Measurements from ENCODE around the gene FHIT.

DNA sequence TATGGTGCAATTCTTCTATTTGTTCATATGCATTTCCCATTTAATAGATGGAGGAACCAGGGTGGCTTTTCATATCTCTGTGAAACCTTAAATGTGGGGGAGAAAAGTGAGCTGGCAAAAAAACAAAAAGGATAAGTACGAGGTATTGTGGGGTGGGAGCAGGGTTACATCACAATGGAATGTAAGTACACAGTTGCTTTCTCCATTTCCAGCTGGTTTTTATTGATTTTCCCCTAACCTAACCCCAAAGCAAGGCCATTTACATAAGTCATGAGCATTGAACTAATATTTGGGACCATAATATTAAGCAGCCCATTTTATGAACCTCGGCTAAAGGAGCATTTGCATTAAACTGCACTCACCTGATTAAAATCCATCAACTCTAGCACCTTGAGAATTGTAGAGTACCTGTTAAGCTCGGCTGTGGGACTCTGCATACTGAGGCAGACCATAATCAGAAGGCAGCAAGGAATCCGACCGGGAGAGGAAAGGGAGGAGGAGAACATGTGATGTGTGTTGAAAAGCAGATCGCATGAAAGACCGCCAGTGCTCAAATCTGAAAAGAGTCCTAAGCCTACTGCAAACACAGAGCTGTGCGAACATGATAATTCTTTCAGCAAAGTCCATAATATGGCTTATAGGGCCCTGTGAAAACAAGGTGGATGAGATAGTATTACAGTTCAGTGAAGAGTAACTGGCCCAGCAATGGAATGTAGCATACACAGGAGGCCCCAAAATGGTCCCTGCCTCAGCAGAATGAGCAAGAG, 513.4 kb downstream of the FHIT start:
- TF ChIP-seq, protein P1, sequence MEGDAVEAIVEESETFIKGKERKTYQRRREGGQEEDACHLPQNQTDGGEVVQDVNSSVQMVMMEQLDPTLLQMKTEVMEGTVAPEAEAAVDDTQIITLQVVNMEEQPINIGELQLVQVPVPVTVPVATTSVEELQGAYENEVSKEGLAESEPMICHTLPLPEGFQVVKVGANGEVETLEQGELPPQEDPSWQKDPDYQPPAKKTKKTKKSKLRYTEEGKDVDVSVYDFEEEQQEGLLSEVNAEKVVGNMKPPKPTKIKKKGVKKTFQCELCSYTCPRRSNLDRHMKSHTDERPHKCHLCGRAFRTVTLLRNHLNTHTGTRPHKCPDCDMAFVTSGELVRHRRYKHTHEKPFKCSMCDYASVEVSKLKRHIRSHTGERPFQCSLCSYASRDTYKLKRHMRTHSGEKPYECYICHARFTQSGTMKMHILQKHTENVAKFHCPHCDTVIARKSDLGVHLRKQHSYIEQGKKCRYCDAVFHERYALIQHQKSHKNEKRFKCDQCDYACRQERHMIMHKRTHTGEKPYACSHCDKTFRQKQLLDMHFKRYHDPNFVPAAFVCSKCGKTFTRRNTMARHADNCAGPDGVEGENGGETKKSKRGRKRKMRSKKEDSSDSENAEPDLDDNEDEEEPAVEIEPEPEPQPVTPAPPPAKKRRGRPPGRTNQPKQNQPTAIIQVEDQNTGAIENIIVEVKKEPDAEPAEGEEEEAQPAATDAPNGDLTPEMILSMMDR (IDR thresholded peaks at IDR 0.05; ENCODE audit: insufficient read depth, low read length, poor library complexity, severe bottlenecking) = no peak
- TF ChIP-seq EZH2phosphoT487 (conservative IDR thresholded peaks at IDR 0.05; ENCODE audit: low read length) = no peak
